Body of pancreas (tissue), 4 donors: ENCODE data around the gene LARP1B. TPM values are rescaled to one million over a fixed set of nuclear protein-coding genes. Genes with fewer than 3 reads are reported as not detected.
"Not testable (repeated sequence)": the region's sequence is repeated elsewhere in the genome, so short reads cannot be mapped to it uniquely, and the experiment has no call there.

ENCODE experiments used
- ATAC-seq: fragments of 150-250 bp; one replicate; pipeline ENCODE4 v1.9.1; 2016
- DNase-seq, 4 donors: peaks; one replicate each; pipeline ENCODE4 v3.0.0-alpha.2; 2019
- H3K27ac ChIP-seq, 4 donors: fragments of 200-600 bp; sonication (generic); 1 replicate in 3 of 4; 2 replicates in 1 of 4; pipeline versions ENCODE4 v1.5.1 to v1.6.1; 2016 to 2019; ENCODE audit warnings: mild to moderate bottlenecking in 1 of 4, mixed read lengths in 1 of 4, moderate library complexity in 1 of 4
- H3K27me3 ChIP-seq, 2 donors: fragments of 200-600 bp; sonication (generic); one replicate each; pipeline ENCODE4 v1.6.0; 2016; ENCODE audit warnings: mild to moderate bottlenecking in 1 of 2
- H3K36me3 ChIP-seq, 2 donors: fragments of 200-600 bp; sonication (generic); replicated peaks in 1 of 2; 2 replicates each; pipeline ENCODE4 v1.5.1; 2016; ENCODE audit warnings: low read depth in 2 of 2; ENCODE audit not compliant: insufficient read depth in 1 of 2
- H3K4me1 ChIP-seq: fragments of 200-600 bp; sonication (generic); one replicate; pipeline ENCODE4 v1.6.0; 2016
- H3K4me3 ChIP-seq, 2 donors: fragments of 200-600 bp; sonication (generic); 1 replicate in 1 of 2; 2 replicates in 1 of 2; pipeline ENCODE4 v1.5.1; 2016 to 2019
- H3K9me3 ChIP-seq, 3 donors: fragments of 200-600 bp; sonication (generic); 1 replicate in 2 of 3; 2 replicates in 1 of 3; pipeline ENCODE4 v1.5.1; 2016
- POLR2A ChIP-seq, 3 donors: fragments of 450-650 bp; IDR thresholded peaks; one replicate each; pipeline ENCODE4 v1.6.1; 2016; ENCODE audit warnings: antibody characterized with exemption in 3 of 3, mild to moderate bottlenecking in 2 of 3
- WGBS, 2 donors: methylation state at CpG; one replicate each; pipeline ENCODE4 v1.1.5; 2017; 5-methylcytosine and 5-hydroxymethylcytosine counted together
- intact Hi-C: fragments of 100-400 bp; cut with DNase I; formaldehyde crosslinking; loops from one replicate; pipeline ENCODE4 v1.15.1; 2023
- total RNA-seq, 2 donors: library from RNA; depleted of rRNA; stranded (reverse); fragments of >200 nt; gene quantifications; one replicate each; pipeline ENCODE4 v1.1.0, GENCODE V29; 2016
- TF ChIP-seq, protein P1 (sequence below), 7 experiments: fragments of 450-650 bp in 4 of 7; fragments of 200-600 bp in 3 of 7; sonication (generic) in 3 of 7; IDR thresholded peaks; one replicate each; pipeline ENCODE4 v1.5.1; 2016 to 2019; ENCODE audit warnings: antibody characterized with exemption in 7 of 7

Gene LARP1B
- total RNA-seq, 2 donors from 2014 or later, result 49.8 to 79.8 TPM

- TF ChIP-seq POLR2A (IDR thresholded peaks at IDR 0.05), result no peak
- TF ChIP-seq, protein P1, sequence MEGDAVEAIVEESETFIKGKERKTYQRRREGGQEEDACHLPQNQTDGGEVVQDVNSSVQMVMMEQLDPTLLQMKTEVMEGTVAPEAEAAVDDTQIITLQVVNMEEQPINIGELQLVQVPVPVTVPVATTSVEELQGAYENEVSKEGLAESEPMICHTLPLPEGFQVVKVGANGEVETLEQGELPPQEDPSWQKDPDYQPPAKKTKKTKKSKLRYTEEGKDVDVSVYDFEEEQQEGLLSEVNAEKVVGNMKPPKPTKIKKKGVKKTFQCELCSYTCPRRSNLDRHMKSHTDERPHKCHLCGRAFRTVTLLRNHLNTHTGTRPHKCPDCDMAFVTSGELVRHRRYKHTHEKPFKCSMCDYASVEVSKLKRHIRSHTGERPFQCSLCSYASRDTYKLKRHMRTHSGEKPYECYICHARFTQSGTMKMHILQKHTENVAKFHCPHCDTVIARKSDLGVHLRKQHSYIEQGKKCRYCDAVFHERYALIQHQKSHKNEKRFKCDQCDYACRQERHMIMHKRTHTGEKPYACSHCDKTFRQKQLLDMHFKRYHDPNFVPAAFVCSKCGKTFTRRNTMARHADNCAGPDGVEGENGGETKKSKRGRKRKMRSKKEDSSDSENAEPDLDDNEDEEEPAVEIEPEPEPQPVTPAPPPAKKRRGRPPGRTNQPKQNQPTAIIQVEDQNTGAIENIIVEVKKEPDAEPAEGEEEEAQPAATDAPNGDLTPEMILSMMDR (IDR thresholded peaks at IDR 0.05), result no peak
- Histone ChIP-seq H3K4me3 (no peak overlapping the region), H3K9me3 (no peaks in the 10 kb centered on the region), H3K4me1 (no peaks in the 10 kb centered on the region), H3K27me3 (no peaks in the 10 kb centered on the region), H3K27ac (no peak overlapping the region), H3K36me3 (no peaks in the 10 kb centered on the region)
- DNase-seq (no peak), ATAC-seq (no peak)
- 94 to 100% methylated on average over 1 of the region's 1 CpG for WGBS, 2 donors
- intact Hi-C loops, result no loop called here
These were observed 186.8 kb downstream of the LARP1B start for GRCh38 chr4:128247906-128248305.

DNA sequence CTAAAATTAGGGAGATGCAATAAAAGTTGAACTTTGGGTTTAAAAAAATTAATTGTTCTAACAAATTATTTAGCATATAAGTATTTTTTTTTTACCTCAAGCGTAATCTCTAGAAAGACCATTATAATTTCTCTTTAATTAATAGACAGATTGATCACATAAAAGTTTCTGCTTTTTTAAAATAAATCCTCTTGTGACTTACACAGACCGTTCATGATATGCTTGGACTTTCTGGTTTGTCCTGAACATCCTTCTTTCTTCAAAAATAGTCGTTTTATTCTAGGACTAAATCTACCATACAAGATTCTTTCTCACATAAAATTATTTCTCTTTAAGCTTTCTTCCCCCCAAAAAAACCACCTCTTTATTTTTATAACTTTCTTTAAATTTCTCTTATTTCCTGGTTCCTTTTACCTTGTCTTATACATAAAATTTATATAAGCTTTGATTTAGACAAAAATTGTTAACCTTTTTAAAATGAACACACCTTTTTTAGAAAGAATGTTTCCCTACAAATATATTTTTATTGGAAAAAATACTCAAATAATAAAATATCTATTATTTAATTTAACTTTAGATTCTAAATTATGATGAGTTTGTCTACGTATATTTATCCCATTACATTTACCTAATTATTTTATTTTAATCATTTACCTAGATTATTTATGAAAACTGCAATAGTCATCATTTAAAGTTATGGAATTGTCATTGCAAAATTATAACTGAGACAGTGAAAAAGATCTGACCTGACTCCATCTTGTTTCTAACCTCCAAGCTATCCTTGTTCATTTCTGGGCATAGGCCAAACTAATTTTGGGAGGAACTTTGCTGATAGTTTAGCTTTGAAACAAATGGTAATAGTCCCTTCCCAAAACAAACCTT, 188.9 kb downstream of the LARP1B start:
- WGBS, 2 donors, result 69 to 71% methylated on average over 4 of the region's 4 CpGs
- TF ChIP-seq POLR2A (IDR thresholded peaks at IDR 0.05), result no peak
- TF ChIP-seq, protein P1 (IDR thresholded peaks at IDR 0.05), result no peak

DNA sequence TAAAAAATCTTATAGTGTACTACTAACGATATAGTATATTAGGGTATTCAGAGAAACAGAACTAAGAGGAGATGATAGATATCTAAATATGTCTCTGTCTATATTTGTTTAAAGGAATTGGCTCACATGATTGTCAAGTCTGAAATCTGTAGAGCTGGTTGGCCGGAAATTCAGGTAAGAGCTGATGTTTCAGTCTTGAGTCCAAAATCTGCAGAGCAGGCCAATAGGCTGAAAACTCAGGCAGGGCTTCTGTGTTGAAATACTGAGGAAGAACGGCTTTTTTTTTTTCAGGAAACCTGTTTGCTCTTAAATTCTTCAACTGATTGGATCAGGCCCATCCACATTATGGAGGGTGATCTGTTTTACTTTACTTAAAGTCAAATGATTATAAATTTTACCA, 194.8 kb downstream of the LARP1B start:
- Histone ChIP-seq H3K27ac (no peak overlapping the region), H3K27me3 (no peaks in the 10 kb centered on the region), H3K4me1 (no peaks in the 10 kb centered on the region), H3K9me3 (no peaks in the 10 kb centered on the region), H3K36me3 (no peaks in the 10 kb centered on the region), H3K4me3 (no peak overlapping the region)
- intact Hi-C loops, result no loop called here
- 88 to 93% methylated on average over 3 of the region's 3 CpGs for WGBS, 2 donors
- TF ChIP-seq, protein P1 (IDR thresholded peaks at IDR 0.05), result no peak
- TF ChIP-seq POLR2A (IDR thresholded peaks at IDR 0.05), result no peak
- ATAC-seq, result no peak
- DNase-seq, result no peak

More for the DNA sequence above, 188.9 kb downstream of the LARP1B start:
- ATAC-seq (no peak), DNase-seq (no peak)
- Histone ChIP-seq H3K4me3 (no peak overlapping the region), H3K9me3 (no peaks in the 10 kb centered on the region), H3K27ac (no peak overlapping the region), H3K4me1 (no peaks in the 10 kb centered on the region), H3K27me3 (no peaks in the 10 kb centered on the region), H3K36me3 (no peaks in the 10 kb centered on the region)
- intact Hi-C loops, result no loop called here

DNA sequence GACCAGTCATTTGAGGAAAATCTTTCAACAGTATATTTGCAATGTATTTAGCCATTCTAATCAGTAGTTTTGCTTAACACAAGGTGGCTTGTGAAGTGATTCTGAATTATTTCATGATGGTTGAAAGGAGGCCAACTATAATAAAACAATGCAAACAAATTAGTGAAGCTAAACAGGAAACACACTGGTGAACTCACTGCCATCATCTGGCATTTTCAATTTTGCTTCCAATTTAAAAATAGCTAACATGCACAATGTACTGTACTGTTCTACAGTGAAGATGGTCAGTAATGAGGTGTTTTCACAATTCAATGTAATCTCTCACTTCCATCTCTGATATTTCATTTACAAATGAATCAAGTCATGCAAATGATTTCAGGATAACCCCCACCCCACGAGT, 195.4 kb downstream of the LARP1B start:
- intact Hi-C loops, result no loop called here
- no peak overlapping the region for H3K27ac ChIP-seq
- no peaks in the 10 kb centered on the region for H3K4me1 ChIP-seq
- H3K27me3 ChIP-seq, result no peaks in the 10 kb centered on the region
- 23 to 48% methylated on average over 1 of the region's 1 CpG for WGBS, 2 donors
- H3K36me3 ChIP-seq, result no peaks in the 10 kb centered on the region
- DNase-seq (no peak), ATAC-seq (no peak)
- TF ChIP-seq, protein P1 (IDR thresholded peaks at IDR 0.05), result no peak
- no peak for TF ChIP-seq POLR2A (IDR thresholded peaks at IDR 0.05)
- H3K9me3 ChIP-seq, result no peaks in the 10 kb centered on the region
- no peak overlapping the region for H3K4me3 ChIP-seq

GRCh38 chr4:128258166-128258565, 197.1 kb downstream of the LARP1B start:
- H3K36me3 ChIP-seq, H3K4me1 ChIP-seq, H3K27me3 ChIP-seq, H3K9me3 ChIP-seq, H3K27ac ChIP-seq, H3K4me3 ChIP-seq, DNase-seq, intact Hi-C loops, ATAC-seq: not testable (repeated sequence)
- 75 to 88% methylated on average over 4 of the region's 4 CpGs for WGBS, 2 donors

DNA sequence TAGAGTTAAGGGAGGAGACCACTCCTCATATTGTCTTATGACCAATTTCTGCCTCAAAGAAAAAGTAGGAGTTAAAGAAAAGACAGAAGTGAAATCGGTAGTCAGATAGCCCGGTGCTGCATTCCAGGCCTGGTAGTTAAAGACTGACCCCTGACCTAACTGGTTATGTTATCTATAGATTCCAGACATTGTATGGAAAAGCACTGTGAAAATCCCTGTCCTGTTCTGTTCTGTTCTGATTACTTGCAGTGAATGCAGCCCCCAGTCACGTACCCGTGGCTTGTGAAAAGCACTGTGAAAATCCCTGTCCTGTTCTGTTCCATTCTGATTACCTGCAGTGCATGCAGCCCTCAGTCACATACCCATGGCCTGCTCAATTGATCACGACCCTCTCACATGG, 198.8 kb downstream of the LARP1B start:
- H3K9me3 ChIP-seq, H3K36me3 ChIP-seq, intact Hi-C loops, H3K27me3 ChIP-seq, H3K27ac ChIP-seq, ATAC-seq, H3K4me1 ChIP-seq, H3K4me3 ChIP-seq, DNase-seq: not testable (repeated sequence)
- 58 to 61% methylated on average over 5 of the region's 5 CpGs for WGBS, 2 donors
